IPS DF 6.9 (cell line): ENCODE measurements around the gene PIGV.

Experiments
- DNase-seq: peaks from one replicate; pipeline ENCODE4 v3.0.0-alpha.2; 2013; ENCODE audit warnings: low read depth, low spot score
- H3K27ac ChIP-seq: one replicate; pipeline ENCODE4 v1.5.1; 2013; ENCODE audit warnings: low read length, control low read depth
- H3K27me3 ChIP-seq: 2 replicates; pipeline ENCODE4 v1.6.1; 2013; ENCODE audit warnings: mild to moderate bottlenecking, low read length; ENCODE audit not compliant: control insufficient read depth, insufficient read depth
- H3K36me3 ChIP-seq: 2 replicates; pipeline ENCODE4 v1.6.1; 2013; ENCODE audit warnings: low read length; ENCODE audit not compliant: control insufficient read depth, insufficient read depth
- H3K4me1 ChIP-seq: 2 replicates; pipeline ENCODE4 v1.6.1; 2013; ENCODE audit warnings: low read length; ENCODE audit not compliant: control insufficient read depth, insufficient read depth
- H3K4me3 ChIP-seq: 2 replicates; pipeline ENCODE4 v1.5.1; 2013; ENCODE audit warnings: mild to moderate bottlenecking, low read length
- H3K9me3 ChIP-seq: 2 replicates; pipeline ENCODE4 v1.6.1; 2013; ENCODE audit warnings: low read length, inconsistent platforms; ENCODE audit not compliant: control insufficient read depth, insufficient read depth
- WGBS: extraction: QIAGEN DNeasy Blood & Tissue Kit; methylation state at CpG from one replicate; pipeline ENCODE4 v1.1.7; 2013; ENCODE audit warnings: mixed read lengths, missing lambda C conversion rate; ENCODE audit not compliant: insufficient read length, insufficient coverage; 5-methylcytosine and 5-hydroxymethylcytosine counted together

Gene PIGV

GRCh38 chr1:26814377-26814776 lies 26.6 kb downstream of the PIGV start:
- Histone ChIP-seq H3K36me3 (no peaks in the 10 kb centered on the region), H3K27me3 (no peaks in the 10 kb centered on the region), H3K4me1 (no peaks in the 10 kb centered on the region), H3K9me3 (no peaks in the 10 kb centered on the region), H3K27ac (no peak overlapping the region), H3K4me3 (no peak overlapping the region)
- WGBS: no CpG with 5 or more reads among the region's 2 CpGs
- no peak for DNase-seq

GRCh38 chr1:26814893-26815292 lies 27.1 kb downstream of the PIGV start:
- Histone ChIP-seq H3K4me1 (no peaks in the 10 kb centered on the region), H3K27ac (no peak overlapping the region), H3K36me3 (no peaks in the 10 kb centered on the region), H3K27me3 (no peaks in the 10 kb centered on the region), H3K9me3 (no peaks in the 10 kb centered on the region), H3K4me3 (no peak overlapping the region)
- no peak for DNase-seq
- no CpG with 5 or more reads among the region's 3 CpGs for WGBS

GRCh38 chr1:26820784-26821269 lies 33.1 kb downstream of the PIGV start:
- Histone ChIP-seq H3K9me3 (no peaks in the 10 kb centered on the region), H3K27me3 (no peaks in the 10 kb centered on the region), H3K27ac (no peak overlapping the region), H3K4me1 (no peaks in the 10 kb centered on the region), H3K36me3 (no peaks in the 10 kb centered on the region), H3K4me3 (no peak overlapping the region)
- no CpG with 5 or more reads among the region's 4 CpGs for WGBS
- no peak for DNase-seq

- DNase-seq: no peak
- Histone ChIP-seq H3K27ac (no peak overlapping the region), H3K4me1 (no peaks in the 10 kb centered on the region), H3K9me3 (no peaks in the 10 kb centered on the region), H3K4me3 (no peak overlapping the region), H3K36me3 (no peaks in the 10 kb centered on the region), H3K27me3 (no peaks in the 10 kb centered on the region)
- no CpG with 5 or more reads among the region's 4 CpGs for WGBS
Measured at GRCh38 chr1:26822737-26823395, 35.1 kb downstream of the PIGV start.

GRCh38 chr1:26824731-26825130 lies 37.0 kb downstream of the PIGV start:
- WGBS: 100% methylated on average over 1 of the region's 3 CpGs
- H3K4me3 ChIP-seq: no peak overlapping the region
- no peak overlapping the region for H3K27ac ChIP-seq
- H3K4me1 ChIP-seq: no peaks in the 10 kb centered on the region
- no peak for DNase-seq
- H3K36me3 ChIP-seq: no peaks in the 10 kb centered on the region
- no peaks in the 10 kb centered on the region for H3K27me3 ChIP-seq
- H3K9me3 ChIP-seq: no peaks in the 10 kb centered on the region

GRCh38 chr1:26826261-26827105 lies 38.7 kb downstream of the PIGV start, which contains the start of gene ZDHHC18:
Gene ZDHHC18, plus strand, starts transcription at chr1:26826688. Its CDS starts 117 bp downstream, at chr1:26826805.
- no peak within 1 kb of the TSS for H3K27ac ChIP-seq
- WGBS: no CpG with 5 or more reads among the region's 107 CpGs
- peak within 1 kb of the TSS; percentile 81 for H3K4me3 ChIP-seq
- no peaks in the 10 kb centered on the region for H3K27me3 ChIP-seq
- DNase-seq: peak; percentile 16
- H3K9me3 ChIP-seq: no peaks in the 10 kb centered on the region
- no peaks in the 10 kb centered on the region for H3K4me1 ChIP-seq
- H3K36me3 ChIP-seq: 0 out of 2 replicates have a peak, but pooled peaks cover 1% of the 10 kb centered on the region

- H3K36me3 ChIP-seq: 0 out of 2 replicates have a peak, but pooled peaks cover 3% of the 10 kb centered on the region
- no peaks in the 10 kb centered on the region for H3K4me1 ChIP-seq
- DNase-seq: no peak
- no peaks in the 10 kb centered on the region for H3K27me3 ChIP-seq
- WGBS: no CpG with 5 or more reads among the region's 17 CpGs
- peak overlapping the region; percentile 81 for H3K4me3 ChIP-seq
- no peak overlapping the region for H3K27ac ChIP-seq
- H3K9me3 ChIP-seq: no peaks in the 10 kb centered on the region
Measured at GRCh38 chr1:26827106-26827604, 39.4 kb downstream of the PIGV start.

GRCh38 chr1:26827663-26828062 lies 39.9 kb downstream of the PIGV start:
- DNase-seq: no peak
- Histone ChIP-seq H3K27ac (no peak overlapping the region), H3K27me3 (no peaks in the 10 kb centered on the region), H3K9me3 (no peaks in the 10 kb centered on the region), H3K4me3 (no peak overlapping the region; the same call in 1 of the 2 replicates), H3K36me3 (0 out of 2 replicates have a peak, but pooled peaks cover 5% of the 10 kb centered on the region), H3K4me1 (no peaks in the 10 kb centered on the region)
- WGBS: no CpG with 5 or more reads among the region's 11 CpGs

GRCh38 chr1:26828411-26828991 lies 40.8 kb downstream of the PIGV start:
- no CpG with 5 or more reads among the region's 4 CpGs for WGBS
- H3K27me3 ChIP-seq: no peaks in the 10 kb centered on the region
- H3K27ac ChIP-seq: no peak overlapping the region
- no peaks in the 10 kb centered on the region for H3K9me3 ChIP-seq
- 0 out of 2 replicates have a peak, but pooled peaks cover 5% of the 10 kb centered on the region for H3K36me3 ChIP-seq
- no peak overlapping the region for H3K4me3 ChIP-seq
- no peak for DNase-seq
- H3K4me1 ChIP-seq: no peaks in the 10 kb centered on the region
